GM21515 (cell line): ENCODE results near the gene ATP11A.

Experiments used
- ATAC-seq: cut with Tn5 transposase; IDR thresholded peaks from one replicate; pipeline ENCODE4 v1.9.1; 2021; ENCODE audit not compliant: unreplicated experiment

Gene ATP11A

GRCh38 chr13:112813552-112813951 is 123.7 kb downstream of the ATP11A start:
- no peak for ATAC-seq

- no peak for ATAC-seq
Observed at GRCh38 chr13:112814905-112815585, 125.2 kb downstream of the ATP11A start.

- no peak for ATAC-seq
Observed at GRCh38 chr13:112815871-112816270, 126.0 kb downstream of the ATP11A start.

GRCh38 chr13:112818040-112818697 is 128.3 kb downstream of the ATP11A start:
- no peak for ATAC-seq

GRCh38 chr13:112818698-112819045 is 128.8 kb downstream of the ATP11A start:
- ATAC-seq: no peak

- ATAC-seq: no peak
Observed at GRCh38 chr13:112819111-112819510, 129.3 kb downstream of the ATP11A start.

- ATAC-seq: no peak
Observed at GRCh38 chr13:112819816-112820215, 130.0 kb downstream of the ATP11A start.

- no peak for ATAC-seq
Observed at GRCh38 chr13:112820318-112820717, 130.5 kb downstream of the ATP11A start.

GRCh38 chr13:112821340-112822055 is 131.7 kb downstream of the ATP11A start:
- ATAC-seq: no peak

GRCh38 chr13:112822851-112823250 is 133.0 kb downstream of the ATP11A start:
- ATAC-seq: no peak

GRCh38 chr13:112824429-112824828 is 134.6 kb downstream of the ATP11A start:
- ATAC-seq: no peak

- no peak for ATAC-seq
Observed at GRCh38 chr13:112825071-112825470, 135.2 kb downstream of the ATP11A start.

- no peak for ATAC-seq
Observed at GRCh38 chr13:112825875-112826274, 136.0 kb downstream of the ATP11A start.

GRCh38 chr13:112826565-112826964 is 136.7 kb downstream of the ATP11A start:
- no peak for ATAC-seq

- no peak for ATAC-seq
Observed at GRCh38 chr13:112828082-112828699, 138.4 kb downstream of the ATP11A start.

- ATAC-seq: no peak
Observed at GRCh38 chr13:112828756-112829155, 138.9 kb downstream of the ATP11A start.

- ATAC-seq: no peak
Observed at GRCh38 chr13:112831196-112831595, 141.4 kb downstream of the ATP11A start.

- ATAC-seq: no peak
Observed at GRCh38 chr13:112831801-112832200, 142.0 kb downstream of the ATP11A start.

- ATAC-seq: no peak
Observed at GRCh38 chr13:112832811-112833210, 143.0 kb downstream of the ATP11A start.

GRCh38 chr13:112833551-112834257 is 143.9 kb downstream of the ATP11A start:
- no peak for ATAC-seq

- no peak for ATAC-seq
Observed at GRCh38 chr13:112835344-112835743, 145.5 kb downstream of the ATP11A start.
